HG02885 (cell line): ENCODE measurements around the gene GAGE12J.
"Not testable (repeated sequence)": the region's sequence is repeated elsewhere in the genome, so short reads cannot be mapped to it uniquely, and the experiment has no call there.

Experiments
- ATAC-seq: cut with Tn5 transposase; IDR thresholded peaks from one replicate; pipeline ENCODE4 v1.9.1; 2021; ENCODE audit warnings: mild to moderate bottlenecking; ENCODE audit not compliant: unreplicated experiment, poor library complexity

GAGE12J gene

GRCh38 chrX:49321737-49322136 lies at the start of gene GAGE12J:
TSS of gene GAGE12J (plus strand) at chrX:49322037. CDS start at chrX:49323194, 1,157 bp downstream.
- ATAC-seq: not testable (repeated sequence)

GRCh38 chrX:49272421-49272820 lies 49.4 kb upstream of the GAGE12J start:
- no peak for ATAC-seq

DNA sequence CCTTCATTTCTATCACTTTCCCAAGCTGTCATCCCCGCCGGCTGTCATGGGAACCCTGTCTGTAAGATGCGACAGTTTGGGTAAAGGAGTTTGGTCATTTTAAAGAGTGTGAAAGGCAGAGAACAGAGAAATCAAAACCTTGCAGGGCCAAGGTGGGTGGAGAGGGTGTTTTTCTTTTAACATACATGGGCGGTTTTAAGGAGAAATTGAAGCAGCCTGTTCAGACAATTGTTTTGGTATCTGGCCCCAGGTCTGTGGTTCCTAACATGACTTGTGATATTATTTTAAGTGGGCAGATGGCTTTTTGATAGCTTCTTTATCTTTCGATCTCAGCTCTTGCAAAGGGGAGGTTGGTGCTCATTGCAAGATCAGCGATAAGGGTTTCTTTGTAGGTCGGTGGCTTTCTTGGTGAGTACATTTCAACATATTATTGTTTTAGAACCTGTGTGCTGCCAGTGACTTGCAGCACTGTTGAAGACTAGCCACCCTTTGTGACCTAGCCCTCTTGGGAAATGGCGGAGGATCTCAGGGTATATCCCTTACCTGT lies 48.6 kb upstream of the GAGE12J start:
- ATAC-seq: no peak

GRCh38 chrX:49276207-49276606 lies 45.6 kb upstream of the GAGE12J start:
- ATAC-seq: no peak

GRCh38 chrX:49276671-49277534 lies 44.9 kb upstream of the GAGE12J start:
- ATAC-seq: no peak

DNA sequence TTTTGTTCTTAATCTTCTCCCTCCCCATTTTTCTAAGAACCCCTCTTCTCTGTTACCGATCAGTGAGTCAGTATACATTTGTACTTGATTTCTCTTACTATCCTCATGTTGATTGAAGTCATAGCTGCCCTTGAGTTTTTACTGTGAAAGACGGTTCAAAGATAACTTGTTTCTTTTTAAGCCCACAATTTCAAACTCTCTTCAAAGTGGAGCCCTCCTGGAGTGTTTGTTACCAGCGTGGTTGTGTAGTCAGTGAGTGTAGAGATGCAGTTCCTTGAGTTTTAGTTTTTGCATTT lies 44.4 kb upstream of the GAGE12J start:
- ATAC-seq: no peak

- no peak for ATAC-seq
These were observed 43.8 kb upstream of the GAGE12J start for GRCh38 chrX:49278081-49278480.

GRCh38 chrX:49282647-49283011 lies 39.2 kb upstream of the GAGE12J start:
- no peak for ATAC-seq

- ATAC-seq: no peak
These were observed 37.6 kb upstream of the GAGE12J start for GRCh38 chrX:49284212-49284611.

DNA sequence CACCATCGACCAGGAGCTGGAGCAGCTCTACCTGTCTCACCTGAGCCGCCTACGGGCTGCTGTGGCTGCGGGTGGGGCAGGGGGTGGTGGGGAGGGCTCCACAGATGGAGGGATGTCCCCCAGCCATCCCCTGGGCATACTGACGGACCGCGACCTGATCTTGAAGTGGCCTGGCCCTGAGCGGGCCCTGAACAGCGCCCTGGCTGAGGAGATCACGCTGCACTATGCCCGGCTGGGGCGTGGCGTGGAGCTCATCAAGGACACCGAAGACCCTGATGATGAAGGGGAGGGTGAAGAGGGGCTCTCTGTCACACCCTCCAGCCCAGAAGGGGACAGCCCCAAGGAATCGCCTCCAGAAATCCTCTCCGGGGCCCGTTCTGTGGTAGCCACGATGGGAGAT lies 35.7 kb upstream of the GAGE12J start:
- ATAC-seq: no peak

DNA sequence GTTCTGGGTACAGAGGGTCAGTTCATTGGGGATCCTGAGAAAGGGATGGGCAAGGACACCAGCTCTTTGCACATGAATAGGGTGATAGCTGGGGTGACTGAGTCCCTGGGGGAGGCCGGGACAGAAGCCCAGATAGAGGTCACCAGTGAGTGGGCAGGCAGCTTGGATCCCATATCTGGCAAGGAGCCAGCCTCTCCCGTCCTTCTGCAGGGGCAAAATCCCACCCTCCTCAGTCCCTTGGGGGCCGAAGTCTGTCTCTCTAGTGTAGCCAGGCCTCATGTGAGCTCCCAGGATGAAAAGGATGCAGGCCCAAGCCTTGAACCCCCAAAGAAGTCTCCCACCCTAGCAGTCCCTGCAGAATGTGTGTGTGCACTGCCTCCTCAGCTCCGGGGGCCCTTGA lies 35.3 kb upstream of the GAGE12J start:
- ATAC-seq: no peak

DNA sequence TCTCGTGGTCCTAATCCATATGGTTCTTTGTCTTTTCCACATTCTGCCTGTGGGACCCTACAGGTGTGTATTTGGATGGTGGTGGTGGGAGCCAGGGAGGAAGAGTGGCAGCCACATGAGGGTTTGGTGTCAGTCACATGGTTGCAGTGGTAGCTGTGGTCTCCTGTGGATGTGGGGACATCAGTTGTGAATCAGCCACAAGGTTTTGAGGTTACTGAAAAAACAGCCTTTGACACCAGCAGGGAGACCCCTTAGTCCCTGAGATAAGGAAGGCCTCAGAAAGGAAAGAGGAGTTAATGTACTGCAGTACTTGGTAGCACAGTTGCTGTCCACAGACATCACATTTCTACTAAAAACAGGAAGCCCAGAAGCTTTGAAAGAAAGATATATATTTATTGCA lies 34.2 kb upstream of the GAGE12J start:
- ATAC-seq: no peak

DNA sequence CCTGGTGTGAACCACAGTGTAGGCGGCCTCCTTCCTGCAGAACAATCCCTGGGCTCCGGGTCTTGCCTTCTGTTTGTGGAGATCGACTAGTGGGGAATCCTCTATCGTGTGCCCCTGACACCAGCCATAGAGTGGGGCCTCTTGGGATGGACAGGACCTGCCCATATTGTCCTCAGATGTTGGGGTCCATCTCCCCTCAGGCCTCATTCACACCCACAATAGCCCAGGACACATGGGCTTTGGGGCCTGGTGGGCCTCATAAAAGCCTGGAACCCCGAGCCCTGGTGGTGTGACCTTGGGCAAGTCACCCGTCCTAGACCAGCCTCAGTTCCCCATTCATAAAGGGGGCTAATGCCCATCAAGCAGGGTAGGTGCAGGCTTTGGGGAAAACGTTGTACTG lies 31.6 kb upstream of the GAGE12J start:
- no peak for ATAC-seq

GRCh38 chrX:49291615-49292337 lies 30.1 kb upstream of the GAGE12J start:
- peak; percentile 76 for ATAC-seq

GRCh38 chrX:49292400-49293362 lies 29.2 kb upstream of the GAGE12J start:
- no peak for ATAC-seq

- ATAC-seq: not testable (repeated sequence)
These were observed 22.5 kb upstream of the GAGE12J start for GRCh38 chrX:49299293-49299692.

- ATAC-seq: no peak
These were observed 21.1 kb upstream of the GAGE12J start for GRCh38 chrX:49300703-49301102.

DNA sequence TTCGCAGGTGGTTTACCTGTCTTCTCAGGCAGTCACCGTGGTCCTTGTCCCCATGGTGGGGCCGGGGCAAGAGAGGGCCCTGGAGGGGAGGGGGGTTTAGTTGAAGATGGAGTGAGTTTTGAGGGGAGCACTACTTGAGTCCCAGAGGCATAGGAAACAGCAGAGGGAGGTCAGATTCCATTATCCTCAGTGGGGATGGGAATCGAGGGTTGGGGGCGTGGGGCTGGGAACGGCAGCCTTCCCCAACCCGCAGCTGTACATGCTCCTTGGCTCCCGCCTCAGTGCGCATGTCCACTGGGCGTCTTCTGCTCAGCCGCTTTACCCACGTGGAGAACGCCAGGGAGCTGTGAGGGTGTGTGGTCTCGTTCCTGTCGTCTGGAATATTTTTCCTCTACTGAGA lies 18.5 kb upstream of the GAGE12J start, which contains the start of gene GAGE10:
GAGE10 (plus strand) TSS at position 301 of the 400 bp plus-strand sequence. CDS start 1,214 bp downstream, outside the sequence.
- ATAC-seq: no peak

GRCh38 chrX:49307775-49308174 lies 14.1 kb upstream of the GAGE12J start:
- not testable (repeated sequence) for ATAC-seq

GRCh38 chrX:49308604-49309269 lies 13.1 kb upstream of the GAGE12J start:
- no peak for ATAC-seq
